Activated CD8-positive, alpha-beta T cell treated with anti-CD3 and anti-CD28 coated beads for 36 hours (primary cell): ENCODE results near the gene MAPK9. TPM values are rescaled to one million over a fixed set of nuclear protein-coding genes. Genes with fewer than 3 reads are reported as not detected.

Source experiments
- ATAC-seq: fragments of 200-7000 bp; cut with Tn5 transposase; one replicate; pipeline ENCODE4 v1.10.0; 2021; ENCODE audit warnings: mild to moderate bottlenecking, moderate library complexity
- CTCF ChIA-PET: fragments of 350-600 bp; sonication (Branson Sonifier 250); formaldehyde crosslinking; loops from one replicate; lab custom pipeline; 2021; ENCODE audit warnings: antibody characterized with exemption; lab: Charles Lee
- POLR2A ChIA-PET: fragments of 350-600 bp; sonication (Branson Sonifier 250); formaldehyde crosslinking; loops from one replicate; lab custom pipeline; 2021; ENCODE audit warnings: antibody characterized with exemption; lab: Charles Lee
- DNase-seq: peaks from one replicate; pipeline ENCODE4 v3.0.0-alpha.2; 2020
- H3K27ac Mint-ChIP-seq: one replicate; pipeline ENCODE4 v1.8.0; 2021; ENCODE audit warnings: mild to moderate bottlenecking, mixed read lengths
- H3K27me3 Mint-ChIP-seq: one replicate; pipeline ENCODE4 v1.8.0; 2021; ENCODE audit warnings: mixed read lengths
- H3K36me3 Mint-ChIP-seq: one replicate; pipeline ENCODE4 v1.8.0; 2021; ENCODE audit warnings: low read depth, mixed read lengths
- H3K4me1 Mint-ChIP-seq: one replicate; pipeline ENCODE4 v1.8.0; 2021; ENCODE audit warnings: low read depth, mixed read lengths
- H3K4me3 Mint-ChIP-seq: one replicate; pipeline ENCODE4 v1.8.0; 2021; ENCODE audit warnings: mild to moderate bottlenecking, moderate library complexity, mixed read lengths
- H3K9me3 Mint-ChIP-seq: one replicate; pipeline ENCODE4 v1.8.0; 2021; ENCODE audit warnings: mixed read lengths
- CTCF ChIP-seq: fragments of 200-600 bp; IDR thresholded peaks from one replicate; pipeline ENCODE4 v1.8.0; 2022; ENCODE audit warnings: antibody characterized with exemption, mild to moderate bottlenecking
- intact Hi-C: fragments of 100-400 bp; cut with micrococcal nuclease; formaldehyde crosslinking; loops from one replicate; pipeline ENCODE4 v1.10.0; 2022
- total RNA-seq, 2 experiments: library from RNA; stranded (reverse); gene quantifications; one replicate each; pipeline ENCODE4 v1.2.3, GENCODE V29; 2021

The MAPK9 gene
- total RNA-seq, 2 experiments from 2014 or later: 31.8 to 33.2 TPM

- ATAC-seq: no peak
- peaks cover 34% of the 10 kb centered on the region for H3K4me1 Mint-ChIP-seq
- no peak for TF ChIP-seq CTCF
- ChIA-PET CTCF (interaction anchor here (1.0 to 5.0 kb wide), 13 partner anchors 8 to 494 kb away, joined by 3 to 68 read pairs (median 5); partner anchors contain the start of gene RASGEF1C), POLR2A (interaction anchor here (0.6 kb wide), 1 partner anchor 108 kb away, joined by 3 read pairs; no protein-coding TSS in a partner anchor)
- intact Hi-C loops: loop anchor here (5.0 kb wide), 1 partner anchor 177 kb away; no protein-coding TSS in a partner anchor
- H3K27me3 Mint-ChIP-seq: no peaks in the 10 kb centered on the region
- DNase-seq: no peak
- peak overlapping the region; percentile 18 for H3K27ac Mint-ChIP-seq
- H3K36me3 Mint-ChIP-seq: no peaks in the 10 kb centered on the region
- H3K9me3 Mint-ChIP-seq: no peaks in the 10 kb centered on the region
- H3K4me3 Mint-ChIP-seq: no peak overlapping the region
These were observed 3.2 kb upstream of the MAPK9 start for GRCh38 chr5:180294913-180295555.

- ChIA-PET CTCF (interaction anchor here (0.6 to 5.0 kb wide), 15 partner anchors 9 to 495 kb away, joined by 3 to 68 read pairs (median 5); partner anchors contain the start of gene RASGEF1C), POLR2A (interaction anchor here (0.6 kb wide), 1 partner anchor 107 kb away, joined by 3 read pairs; no protein-coding TSS in a partner anchor)
- Mint-ChIP-seq H3K27ac (peak overlapping the region; percentile 18), H3K9me3 (no peaks in the 10 kb centered on the region), H3K4me1 (peaks cover 37% of the 10 kb centered on the region), H3K27me3 (no peaks in the 10 kb centered on the region), H3K4me3 (no peak overlapping the region), H3K36me3 (no peaks in the 10 kb centered on the region)
- TF ChIP-seq CTCF: no peak
- intact Hi-C loops: loop anchor here (5.0 kb wide), 1 partner anchor 178 kb away; no protein-coding TSS in a partner anchor
- no peak for DNase-seq
- no peak for ATAC-seq
These were observed 2.5 kb upstream of the MAPK9 start for GRCh38 chr5:180294411-180294810.

- Mint-ChIP-seq H3K36me3 (peaks cover 7% of the 10 kb centered on the region), H3K4me1 (peaks cover 36% of the 10 kb centered on the region), H3K27ac (peak overlapping the region; percentile 76), H3K27me3 (no peaks in the 10 kb centered on the region), H3K9me3 (no peaks in the 10 kb centered on the region), H3K4me3 (peak overlapping the region; percentile 74)
- intact Hi-C loops: loop anchor here (5.0 kb wide), 1 partner anchor 181 kb away; no protein-coding TSS in a partner anchor
- DNase-seq (peak; percentile 23), ATAC-seq (peak; percentile 18)
- CTCF ChIA-PET: interaction anchor here (0.7 to 5.0 kb wide), 6 partner anchors 9 to 82 kb away, joined by 3 to 68 read pairs (median 5); partner anchors contain the start of gene RASGEF1C
- POLR2A ChIA-PET: no interaction called here
- peak; percentile 14 for TF ChIP-seq CTCF
These were observed 496 bp downstream of the MAPK9 start for GRCh38 chr5:180291234-180291940.

GRCh38 chr5:180290568-180291233, 1.2 kb downstream of the MAPK9 start:
- Mint-ChIP-seq H3K36me3 (peaks cover 8% of the 10 kb centered on the region), H3K27me3 (no peaks in the 10 kb centered on the region), H3K9me3 (no peaks in the 10 kb centered on the region), H3K4me3 (peak overlapping the region; percentile 74), H3K27ac (peak overlapping the region; percentile 76), H3K4me1 (peaks cover 32% of the 10 kb centered on the region)
- DNase-seq (no peak), ATAC-seq (no peak)
- TF ChIP-seq CTCF: no peak
- intact Hi-C loops: loop anchor here (5.0 kb wide), 1 partner anchor 182 kb away; no protein-coding TSS in a partner anchor
- CTCF ChIA-PET: interaction anchor here (0.8 to 2.5 kb wide), 6 partner anchors 8 to 82 kb away, joined by 3 to 22 read pairs (median 4); partner anchors contain the start of gene RASGEF1C
- POLR2A ChIA-PET: interaction anchor here (0.6 to 0.8 kb wide), 2 partner anchors 13 to 271 kb away, joined by 3 read pairs; no protein-coding TSS in a partner anchor
